Left ventricle myocardium inferior (tissue), 1 donor: ENCODE results near the gene MINDY3. TPM values are rescaled to one million over a fixed set of nuclear protein-coding genes. Genes with fewer than 3 reads are reported as not detected.

ENCODE experiments used
- DNase-seq: peaks from one replicate; pipeline ENCODE4 v3.0.0-alpha.2; 2020
- H3K27ac ChIP-seq: fragments of 200-600 bp; replicated peaks from 2 replicates; pipeline ENCODE4 v1.8.0; 2021
- H3K27me3 ChIP-seq: fragments of 200-600 bp; 2 replicates; pipeline ENCODE4 v1.8.0; 2021; ENCODE audit warnings: low read depth
- H3K36me3 ChIP-seq: fragments of 200-600 bp; 2 replicates; pipeline ENCODE4 v1.8.0; 2021
- H3K4me1 ChIP-seq: fragments of 200-600 bp; 2 replicates; pipeline ENCODE4 v1.8.0; 2021
- H3K4me3 ChIP-seq: fragments of 200-600 bp; 2 replicates; pipeline ENCODE4 v1.8.0; 2021; ENCODE audit warnings: mild to moderate bottlenecking, moderate library complexity
- H3K9me3 ChIP-seq: fragments of 200-600 bp; replicated peaks from 2 replicates; pipeline ENCODE4 v1.8.0; 2021
- intact Hi-C: fragments of 100-400 bp; cut with micrococcal nuclease; formaldehyde crosslinking; loops from one replicate; pipeline ENCODE4 v1.11.0; 2022
- total RNA-seq: library from RNA; stranded (reverse); fragmentation: NEBNext Ultra II Directional; extraction: Animal tissue kit (Norgen Biotek cat#: 25700); gene quantifications from one replicate; pipeline ENCODE4 v1.2.1, GENCODE V29; 2021
- TF ChIP-seq, protein P1 (sequence below): fragments of 200-600 bp; IDR thresholded peaks from 2 replicates; pipeline ENCODE4 v1.8.0; 2021; ENCODE audit warnings: antibody characterized with exemption, mild to moderate bottlenecking, borderline replicate concordance
- donor health status: DM: no; HTN: yes; CAD: no; lungs with severe emphysema.

MINDY3 gene
- total RNA-seq, 1 donor from 2014 or later, result 22.5 TPM

GRCh38 chr10:15805395-15806058 is 54.8 kb downstream of the MINDY3 start:
- H3K27me3 ChIP-seq, result no peaks in the 10 kb centered on the region
- no peak overlapping the region for H3K4me3 ChIP-seq
- H3K4me1 ChIP-seq, result no peaks in the 10 kb centered on the region
- H3K27ac ChIP-seq, result no peak overlapping the region
- peaks cover 34% of the 10 kb centered on the region for H3K36me3 ChIP-seq
- DNase-seq, result no peak
- intact Hi-C loops, result no loop called here
- TF ChIP-seq, protein P1, sequence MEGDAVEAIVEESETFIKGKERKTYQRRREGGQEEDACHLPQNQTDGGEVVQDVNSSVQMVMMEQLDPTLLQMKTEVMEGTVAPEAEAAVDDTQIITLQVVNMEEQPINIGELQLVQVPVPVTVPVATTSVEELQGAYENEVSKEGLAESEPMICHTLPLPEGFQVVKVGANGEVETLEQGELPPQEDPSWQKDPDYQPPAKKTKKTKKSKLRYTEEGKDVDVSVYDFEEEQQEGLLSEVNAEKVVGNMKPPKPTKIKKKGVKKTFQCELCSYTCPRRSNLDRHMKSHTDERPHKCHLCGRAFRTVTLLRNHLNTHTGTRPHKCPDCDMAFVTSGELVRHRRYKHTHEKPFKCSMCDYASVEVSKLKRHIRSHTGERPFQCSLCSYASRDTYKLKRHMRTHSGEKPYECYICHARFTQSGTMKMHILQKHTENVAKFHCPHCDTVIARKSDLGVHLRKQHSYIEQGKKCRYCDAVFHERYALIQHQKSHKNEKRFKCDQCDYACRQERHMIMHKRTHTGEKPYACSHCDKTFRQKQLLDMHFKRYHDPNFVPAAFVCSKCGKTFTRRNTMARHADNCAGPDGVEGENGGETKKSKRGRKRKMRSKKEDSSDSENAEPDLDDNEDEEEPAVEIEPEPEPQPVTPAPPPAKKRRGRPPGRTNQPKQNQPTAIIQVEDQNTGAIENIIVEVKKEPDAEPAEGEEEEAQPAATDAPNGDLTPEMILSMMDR, result no peak
- H3K9me3 ChIP-seq, result peaks cover 9% of the 10 kb centered on the region

DNA sequence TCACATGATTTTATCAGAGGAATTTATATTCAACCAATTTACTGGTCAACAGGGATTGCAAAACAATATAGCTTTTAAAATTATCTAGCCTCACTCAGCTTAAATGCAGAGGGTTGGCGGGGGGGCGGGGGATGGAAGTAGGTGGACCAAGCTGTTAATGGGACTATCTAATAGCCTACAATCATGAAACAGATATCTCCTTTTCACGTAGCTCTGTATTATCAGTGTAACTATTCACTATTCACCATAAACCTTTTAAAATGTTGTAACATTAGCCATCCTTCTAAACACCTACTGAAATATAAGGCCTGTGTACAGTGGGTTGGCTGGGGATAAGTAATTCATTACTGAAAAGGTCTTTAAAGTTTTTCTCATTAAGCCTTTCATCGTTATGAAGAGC is 56.2 kb downstream of the MINDY3 start:
- Histone ChIP-seq H3K4me3 (no peak overlapping the region), H3K36me3 (peaks cover 36% of the 10 kb centered on the region), H3K4me1 (no peaks in the 10 kb centered on the region), H3K27ac (no peak overlapping the region), H3K9me3 (peaks cover 10% of the 10 kb centered on the region), H3K27me3 (no peaks in the 10 kb centered on the region)
- intact Hi-C loops, result no loop called here
- no peak for DNase-seq
- TF ChIP-seq, protein P1, result no peak

DNA sequence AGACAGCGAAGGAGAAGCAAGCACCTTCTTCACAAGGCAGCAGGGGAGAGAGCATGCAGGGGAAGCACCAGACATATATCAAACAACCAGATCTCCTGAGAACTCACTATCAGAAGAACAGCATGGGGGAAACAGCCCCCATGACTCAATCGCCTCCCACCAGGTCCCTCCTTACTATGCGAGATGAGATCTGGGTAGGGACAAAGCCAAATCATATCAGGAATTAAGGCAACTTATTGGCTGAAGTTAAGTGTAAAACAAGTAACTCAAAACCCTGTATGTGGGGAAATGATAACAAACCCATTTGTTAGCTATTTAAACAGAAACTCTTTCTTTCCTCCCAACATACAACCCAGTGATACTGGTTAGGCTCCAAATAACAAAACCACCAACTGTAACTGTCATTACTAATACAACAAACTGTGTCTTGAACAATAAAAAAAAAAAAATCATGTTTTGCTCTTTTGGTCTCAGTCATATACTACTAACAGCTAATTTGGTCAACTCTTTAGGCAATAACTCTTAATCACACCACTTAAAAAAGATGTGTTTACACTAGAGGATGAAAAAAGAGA is 57.8 kb downstream of the MINDY3 start:
- H3K27ac ChIP-seq, result no peak overlapping the region
- TF ChIP-seq, protein P1, result no peak
- DNase-seq, result no peak
- H3K4me3 ChIP-seq, result no peak overlapping the region
- intact Hi-C loops, result no loop called here
- H3K36me3 ChIP-seq, result peaks cover 36% of the 10 kb centered on the region
- no peaks in the 10 kb centered on the region for H3K4me1 ChIP-seq
- H3K9me3 ChIP-seq, result peaks cover 10% of the 10 kb centered on the region
- no peaks in the 10 kb centered on the region for H3K27me3 ChIP-seq

GRCh38 chr10:15801641-15802040 is 58.7 kb downstream of the MINDY3 start:
- intact Hi-C loops, result no loop called here
- Histone ChIP-seq H3K27ac (no peak overlapping the region), H3K27me3 (no peaks in the 10 kb centered on the region), H3K36me3 (peaks cover 33% of the 10 kb centered on the region), H3K4me3 (no peak overlapping the region), H3K9me3 (peaks cover 10% of the 10 kb centered on the region), H3K4me1 (no peaks in the 10 kb centered on the region)
- TF ChIP-seq, protein P1, result no peak
- no peak for DNase-seq

DNA sequence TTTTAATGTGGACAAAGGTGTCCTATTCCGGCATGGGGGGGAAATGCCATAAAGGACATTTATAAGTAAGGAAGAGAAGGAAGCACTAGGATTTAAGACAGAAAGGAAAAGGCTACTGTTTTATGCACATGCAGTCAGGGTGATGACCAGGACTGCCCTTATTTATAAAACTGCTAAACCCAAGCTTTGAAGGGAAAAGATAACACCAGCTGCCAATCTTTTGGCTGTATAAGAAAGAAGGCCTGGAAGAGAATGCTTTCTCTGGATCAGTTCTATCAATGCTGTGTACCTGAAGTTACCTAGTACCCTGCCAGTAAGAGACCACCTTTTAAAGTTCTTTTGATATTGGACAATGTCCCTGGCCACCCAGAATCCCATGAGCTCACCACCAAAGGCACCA is 59.2 kb downstream of the MINDY3 start:
- H3K4me1 ChIP-seq, result no peaks in the 10 kb centered on the region

More for the DNA sequence above, 59.2 kb downstream of the MINDY3 start:
- peaks cover 10% of the 10 kb centered on the region for H3K9me3 ChIP-seq
- no peak overlapping the region for H3K4me3 ChIP-seq
- no peak for DNase-seq
- TF ChIP-seq, protein P1, result no peak
- intact Hi-C loops, result no loop called here
- H3K27ac ChIP-seq, result no peak overlapping the region
- peaks cover 29% of the 10 kb centered on the region for H3K36me3 ChIP-seq
- H3K27me3 ChIP-seq, result no peaks in the 10 kb centered on the region
